Hematopoietic multipotent progenitor cell treated with erythropoietin and hydrocortisone succinate and interleukin-3 and kit ligand, for 17 days (in vitro differentiated cells): ENCODE data around the gene PIK3R6.
"Not testable (repeated sequence)": the region's sequence is repeated elsewhere in the genome, so short reads cannot be mapped to it uniquely, and the experiment has no call there.

ENCODE experiments used
- DNase-seq: peaks from one replicate; pipeline ENCODE4 v3.0.0-alpha.2; 2015; ENCODE audit warnings: low spot score

The PIK3R6 gene

DNA sequence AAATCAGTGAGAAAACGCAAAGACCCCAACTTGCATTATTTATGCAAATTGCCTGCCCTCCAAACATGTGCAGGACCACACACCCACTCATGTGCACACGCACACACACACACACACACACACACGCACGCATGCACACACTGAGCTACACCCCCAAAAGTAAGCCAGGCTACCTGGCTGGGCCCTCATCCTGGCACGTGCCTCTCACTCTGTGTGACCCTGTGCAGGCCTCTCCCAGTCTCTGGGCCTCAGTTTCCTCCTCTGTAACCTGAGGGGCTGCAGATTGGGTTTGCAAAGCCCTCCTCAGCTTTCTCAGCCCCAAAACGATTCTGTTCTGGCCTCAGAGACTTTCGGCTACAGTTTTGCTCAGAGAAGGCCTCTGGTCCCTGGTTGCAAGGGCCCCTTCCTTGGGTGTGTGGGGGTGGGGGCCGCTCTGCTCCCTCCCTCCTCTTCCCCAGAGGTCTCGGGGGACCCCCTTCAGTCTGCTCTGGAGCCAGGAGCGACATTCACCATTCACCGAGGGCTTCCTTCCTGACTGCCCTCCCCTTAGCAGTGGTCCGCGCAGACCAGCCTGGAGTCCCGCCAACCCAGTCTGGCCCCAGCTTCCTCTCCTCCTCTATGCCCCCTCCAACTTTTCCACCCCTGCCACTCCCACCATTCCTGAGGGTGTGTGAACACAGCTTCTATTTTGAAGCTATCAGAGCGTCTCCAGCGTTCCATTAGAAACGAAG lies 5.4 kb upstream of the PIK3R6 start:
- DNase-seq: no peak

DNA sequence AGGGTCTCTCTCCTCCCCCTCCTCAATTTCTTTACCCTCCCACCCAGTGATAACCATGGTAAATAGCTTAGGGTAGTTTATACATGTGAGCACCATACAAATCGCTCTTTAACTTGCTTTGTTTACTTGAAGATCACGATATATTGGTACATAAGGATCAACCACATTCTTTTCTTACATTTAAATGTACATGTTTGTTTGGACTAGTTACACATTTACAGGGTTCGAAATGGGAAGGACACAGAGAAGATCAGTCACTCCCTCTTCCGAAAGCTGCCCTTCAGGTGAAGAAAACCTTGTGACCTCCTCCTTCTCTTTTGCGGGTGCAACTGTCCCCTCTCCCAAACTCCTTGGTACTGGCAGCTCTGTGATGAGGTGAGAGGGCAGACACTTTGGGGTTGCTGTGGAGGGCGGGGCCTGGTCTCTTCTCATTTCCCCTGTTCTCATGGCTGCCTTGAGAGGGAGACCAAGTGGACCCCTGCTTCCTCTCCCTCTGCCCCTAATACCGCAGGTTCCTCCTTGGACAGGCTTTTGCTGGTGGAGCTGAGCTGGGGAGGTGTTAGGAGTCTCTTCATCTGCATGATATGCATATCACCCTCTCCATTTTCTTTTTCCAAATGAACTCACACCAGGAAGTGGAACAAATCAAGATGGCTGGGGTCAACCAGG lies 4.7 kb upstream of the PIK3R6 start:
- no peak for DNase-seq

DNA sequence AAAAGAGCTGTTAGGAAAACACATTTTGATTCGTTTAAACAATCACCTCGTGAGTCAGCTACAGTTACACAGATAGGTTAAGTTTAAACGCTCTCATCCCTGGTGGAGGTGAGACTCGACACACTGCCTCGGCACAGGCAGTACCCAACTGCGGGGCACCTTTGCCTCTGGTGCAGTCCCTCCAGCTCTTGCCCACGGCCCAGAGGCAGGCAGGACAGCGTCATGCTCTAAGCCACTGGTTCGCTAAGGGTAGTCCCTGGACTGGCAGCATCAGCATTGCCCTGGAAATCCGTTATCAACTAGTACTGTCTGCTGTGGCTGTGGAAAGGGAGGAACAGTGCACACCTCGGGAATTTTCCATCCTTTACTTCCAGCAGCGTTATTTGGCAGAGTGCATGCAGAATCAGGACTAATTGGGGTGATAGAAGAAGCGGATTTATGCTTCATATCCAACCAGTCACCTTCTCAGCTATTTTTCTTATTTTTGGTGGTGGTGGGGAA lies 3.7 kb upstream of the PIK3R6 start:
- DNase-seq: no peak

DNA sequence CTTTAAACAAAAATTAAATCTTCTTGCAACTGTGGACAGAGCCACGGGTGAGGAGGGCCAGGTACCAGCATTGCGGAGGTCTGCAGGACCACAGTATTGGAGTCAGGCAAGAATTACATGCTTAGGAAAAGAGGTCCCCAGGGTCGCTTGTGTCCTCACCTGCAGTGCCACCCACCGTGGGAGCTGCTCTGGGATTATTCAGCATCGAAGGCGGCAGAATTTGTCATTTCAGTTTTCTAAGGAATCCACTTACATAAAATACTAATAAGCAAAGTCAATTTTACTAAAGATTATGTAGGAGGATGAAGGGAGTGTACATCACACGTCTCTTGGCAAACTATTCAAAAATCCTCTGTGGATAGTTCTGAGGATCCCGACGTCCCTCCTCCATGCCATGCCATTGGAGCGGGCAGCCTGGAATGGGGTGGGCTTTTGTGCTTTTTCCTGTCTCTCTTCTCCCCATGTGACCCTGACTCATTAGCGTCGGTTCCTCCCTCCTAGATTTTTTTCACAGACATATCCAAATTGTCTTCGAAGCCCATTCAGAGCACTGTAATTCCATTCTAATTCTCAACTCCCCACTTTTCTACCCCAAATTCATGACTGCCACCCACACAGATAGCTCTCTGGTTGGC lies 3.0 kb upstream of the PIK3R6 start:
- DNase-seq: no peak

DNA sequence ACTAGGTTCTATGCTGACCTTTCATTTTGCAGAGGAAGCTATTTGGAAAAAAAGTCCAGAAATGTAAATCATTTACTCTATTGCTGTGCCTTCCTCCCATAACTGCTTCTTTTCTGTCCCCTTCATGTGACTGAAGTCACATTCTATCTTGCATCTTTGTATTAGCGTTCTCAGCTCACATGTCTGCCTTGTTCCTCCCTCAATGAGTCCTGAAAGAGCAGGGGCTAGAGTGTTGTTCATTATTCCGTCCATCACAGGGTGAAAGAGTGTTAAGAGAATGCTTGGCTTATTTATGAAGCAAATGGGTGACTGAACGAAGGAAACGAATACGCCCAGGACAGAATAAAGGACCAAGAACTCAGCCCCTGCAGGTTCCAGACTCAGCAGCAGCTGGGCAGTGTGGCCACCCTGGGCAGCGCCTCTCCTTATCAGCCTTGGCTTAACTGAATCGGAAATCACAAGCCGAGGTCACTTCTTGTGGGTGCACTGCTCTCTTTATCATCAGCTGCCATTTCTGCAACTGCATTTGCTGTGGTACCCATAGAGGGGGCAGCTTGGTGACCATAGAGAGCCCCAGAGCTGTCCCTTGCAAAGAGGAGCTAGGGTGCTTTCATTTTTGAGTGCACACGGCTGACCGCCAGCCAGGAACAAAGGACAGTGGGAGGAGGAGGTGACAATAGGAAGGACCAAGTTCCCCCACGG lies 1.8 kb upstream of the PIK3R6 start:
- DNase-seq: no peak

- no peak for DNase-seq
Measured at GRCh38 chr17:8868529-8868951, 1.1 kb upstream of the PIK3R6 start.

GRCh38 chr17:8868092-8868491 lies 618 bp upstream of the PIK3R6 start:
- DNase-seq: no peak

- no peak for DNase-seq
Measured at GRCh38 chr17:8865811-8866210, 1.7 kb downstream of the PIK3R6 start.

- DNase-seq: no peak
Measured at GRCh38 chr17:8865385-8865784, 2.1 kb downstream of the PIK3R6 start.

- DNase-seq: no peak
Measured at GRCh38 chr17:8862213-8863056, 5.0 kb downstream of the PIK3R6 start.

DNA sequence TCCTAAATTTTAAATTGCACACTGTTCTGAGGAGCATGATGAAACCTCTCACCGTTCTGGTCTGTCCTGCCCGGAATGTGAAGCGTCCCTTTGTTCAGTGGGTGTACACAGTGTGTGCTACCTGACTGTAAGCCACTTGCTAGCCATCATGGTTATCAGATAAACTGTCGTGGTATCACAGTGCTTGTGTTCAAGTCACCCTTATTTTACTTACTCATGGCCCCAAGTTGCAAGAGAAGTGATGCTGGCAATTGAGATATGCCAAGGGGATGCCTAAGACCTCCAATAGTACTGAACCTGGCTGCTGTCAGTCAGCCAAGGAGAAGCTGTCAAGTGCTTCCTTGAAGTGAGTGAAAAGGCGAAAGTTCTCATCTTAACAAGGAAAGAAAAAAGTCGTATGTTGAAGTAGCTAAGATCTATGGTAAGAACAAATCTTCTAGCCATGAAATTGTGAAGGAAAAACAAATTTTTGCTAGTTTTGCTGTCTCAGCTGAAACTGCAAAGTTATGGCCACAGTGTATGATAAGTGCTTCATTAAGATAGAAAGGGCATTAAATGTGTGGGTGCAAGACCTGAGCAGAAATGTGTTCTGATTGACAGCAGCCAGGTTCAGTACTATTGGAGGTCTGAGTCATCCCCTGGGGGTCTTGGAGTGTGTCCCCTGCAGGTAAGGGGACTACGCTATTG lies 5.8 kb downstream of the PIK3R6 start:
- no peak for DNase-seq

DNA sequence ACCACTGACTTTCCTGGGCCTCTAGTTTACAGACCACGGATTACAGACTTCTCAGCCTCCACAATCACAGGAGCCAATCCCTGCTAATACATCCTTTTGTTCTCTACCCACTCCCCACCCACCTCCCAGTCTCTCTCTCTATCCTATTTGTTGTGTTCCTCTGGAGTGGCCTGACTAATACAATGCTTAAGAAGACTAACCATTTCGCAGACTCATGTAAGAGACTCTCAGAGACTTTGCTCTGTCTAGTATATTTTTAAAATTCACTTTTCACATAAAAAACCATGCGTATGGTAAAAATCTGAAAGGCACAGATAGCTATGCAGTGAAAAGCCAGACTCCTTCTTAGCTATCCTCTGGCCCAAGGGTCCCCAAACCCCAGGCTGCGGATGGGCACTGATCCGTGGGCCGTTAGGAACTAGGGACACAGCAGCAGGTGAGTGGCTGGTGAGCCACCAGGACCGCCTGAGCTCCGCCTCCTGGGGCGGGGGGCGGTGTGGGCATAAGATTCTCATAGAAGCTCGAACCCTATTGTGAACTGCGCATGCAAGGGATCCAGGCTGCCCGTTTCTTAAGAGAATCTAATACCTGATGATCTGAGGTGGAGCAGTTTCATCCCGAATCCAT lies 7.6 kb downstream of the PIK3R6 start:
- no peak for DNase-seq

GRCh38 chr17:8859027-8859803 lies 8.3 kb downstream of the PIK3R6 start:
- DNase-seq: no peak

- no peak for DNase-seq
Measured at GRCh38 chr17:8857919-8858318, 9.6 kb downstream of the PIK3R6 start.

- DNase-seq: no peak
Measured at GRCh38 chr17:8856869-8857575, 10.5 kb downstream of the PIK3R6 start.

DNA sequence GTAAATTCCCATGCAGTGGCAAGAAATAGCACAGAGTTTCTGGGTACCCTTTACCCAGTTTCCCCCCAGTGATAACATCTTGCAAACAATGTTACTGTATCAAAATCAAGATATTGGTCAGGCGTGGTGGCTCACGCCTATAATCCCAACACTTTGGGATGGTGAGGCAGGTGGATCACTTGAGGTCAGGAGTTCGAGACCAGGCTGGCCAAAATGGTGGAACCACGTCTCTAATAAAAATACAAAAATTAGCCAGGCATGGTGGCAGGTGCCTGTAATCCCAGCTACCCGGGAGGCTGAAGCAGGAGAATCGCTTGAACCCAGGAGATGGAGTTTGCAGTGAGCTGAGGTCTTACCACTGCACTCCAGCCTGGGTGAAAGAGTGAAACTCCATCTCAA lies 11.3 kb downstream of the PIK3R6 start:
- DNase-seq: not testable (repeated sequence)

DNA sequence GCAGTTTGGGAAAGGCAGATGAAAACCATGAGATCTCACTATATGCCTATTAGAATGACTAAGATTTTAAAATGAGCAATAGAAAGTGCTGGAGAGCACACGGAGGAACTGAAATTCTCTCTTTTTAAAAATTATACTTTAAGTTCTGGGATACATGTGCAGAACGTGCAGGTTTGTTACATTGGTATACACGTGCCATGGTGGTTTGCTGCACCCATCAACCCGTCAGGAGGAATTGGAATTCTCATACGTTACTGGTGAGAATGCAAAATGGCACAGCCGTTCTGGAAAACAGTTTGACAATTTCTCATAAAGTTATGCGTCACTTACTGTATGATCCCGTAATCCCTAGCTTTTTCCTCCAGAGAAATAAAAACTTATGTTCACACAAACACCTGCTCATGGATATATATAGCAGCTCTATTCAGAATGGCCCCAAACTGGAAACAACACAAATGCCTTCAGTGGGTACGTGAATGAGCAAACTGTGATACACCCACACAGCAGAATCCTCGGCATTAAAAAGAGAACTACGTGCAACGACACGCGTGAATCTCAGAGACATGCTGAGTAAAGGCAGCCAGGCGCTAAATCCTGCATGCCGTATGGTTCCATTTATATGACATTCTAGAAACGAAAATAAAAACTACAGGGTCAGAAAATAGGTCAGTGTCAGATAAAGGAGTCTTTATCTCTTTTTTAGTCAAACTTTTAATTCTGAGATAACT lies 11.8 kb downstream of the PIK3R6 start:
- no peak for DNase-seq

- no peak for DNase-seq
Measured at GRCh38 chr17:8851600-8851999, 15.9 kb downstream of the PIK3R6 start.
